ENCODE data around the gene ATP10A. TPM values are rescaled to one million over a fixed set of nuclear protein-coding genes. Genes with fewer than 3 reads are reported as not detected.

The ATP10A gene
- total RNA-seq, 1 experiment from 2014 or later: 0.02 TPM

- Histone ChIP-seq H3K9me2 (ENCODE audit: insufficient read depth) (no peaks in the 10 kb centered on the region), H3K4me3 (replicated peaks in 1 of 2; ENCODE audit: low read depth in 1 of 2, low read length in 2 of 2) (no peak overlapping the region), H4K20me1 (ENCODE audit: insufficient read depth) (no peaks in the 10 kb centered on the region), H3K36me3 (ENCODE audit: control insufficient read depth in 1 of 2, insufficient read depth in 2 of 2, low read length in 2 of 2) (no peaks in the 10 kb centered on the region), H3K4me2 (ENCODE audit: low read length) (no peak overlapping the region), H3K9me3 (ENCODE audit: control insufficient read depth in 1 of 2, insufficient read depth in 1 of 2, low read depth in 1 of 2, low read length in 2 of 2) (peaks cover 3 to 14% of the 10 kb centered on the region in 2 experiments; a peak in 2 of 4 replicates), H3K27ac (ENCODE audit: low read depth, low read length) (no peak overlapping the region), H3K27me3 (ENCODE audit: insufficient read depth, low read length) (no peaks in the 10 kb centered on the region), H2AFZ (ENCODE audit: low read depth, low read length, poor library complexity, severe bottlenecking) (no peak overlapping the region), H3K4me1 (ENCODE audit: control insufficient read depth in 1 of 2, insufficient read depth in 2 of 2, low read length in 2 of 2) (no peaks in the 10 kb centered on the region), H3K79me2 (ENCODE audit: insufficient read depth, low read length) (no peaks in the 10 kb centered on the region), H3K9ac (ENCODE audit: low read length) (no peak overlapping the region)
- ChIA-PET CTCF (no interaction called here), POLR2A (no interaction called here), RAD21 (ENCODE audit: low non-redundant PET in 1 of 2, low total read pairs in 2 of 2, uncharacterized antibody in 2 of 2, unreplicated experiment in 2 of 2) (no interaction called here)
- intact Hi-C loops (cut with micrococcal nuclease): no loop called here
- BruUV-seq (replicated peaks): no TSS peak
- DNase-seq (ENCODE audit: low read depth, low spot score): no peak
- ATAC-seq: no peak
- TF ChIP-seq POLR2A (IDR thresholded peaks at IDR 0.05; ENCODE audit: borderline replicate concordance, extremely low read depth, insufficient read depth, insufficient read length): no peak
- no peak for TF ChIP-seq SRF (IDR thresholded peaks at IDR 0.05; ENCODE audit: low read depth)
- no peak for TF ChIP-seq YY1 (IDR thresholded peaks at IDR 0.05; ENCODE audit: extremely low read depth, insufficient replicate concordance, low read depth, low read length)
- no peak for TF ChIP-seq ATF3 (IDR thresholded peaks at IDR 0.05)
- no peak for TF ChIP-seq EZH2phosphoT487 (IDR thresholded peaks at IDR 0.05; ENCODE audit: borderline replicate concordance)
- no peak for TF ChIP-seq CBX3 (IDR thresholded peaks at IDR 0.05; ENCODE audit: low read depth)
- no peak for TF ChIP-seq RAD21 (IDR thresholded peaks at IDR 0.05; ENCODE audit: low read depth)
Measured at GRCh38 chr15:25862472-25863110, 536 bp downstream of the ATP10A start.

- no TSS peak for BruUV-seq (replicated peaks)
- H2AFZ ChIP-seq (ENCODE audit: low read depth, low read length, poor library complexity, severe bottlenecking): no peak overlapping the region
- H3K9me3 ChIP-seq (ENCODE audit: control insufficient read depth in 1 of 2, insufficient read depth in 1 of 2, low read depth in 1 of 2, low read length in 2 of 2): peaks cover 3 to 16% of the 10 kb centered on the region in 2 experiments; a peak in 2 of 4 replicates
- H4K20me1 ChIP-seq (ENCODE audit: insufficient read depth): no peaks in the 10 kb centered on the region
- no peak overlapping the region for H3K27ac ChIP-seq (ENCODE audit: low read depth, low read length)
- H3K4me3 ChIP-seq (replicated peaks in 1 of 2; ENCODE audit: low read depth in 1 of 2, low read length in 2 of 2): no peak overlapping the region
- intact Hi-C loops (cut with micrococcal nuclease): no loop called here
- H3K4me2 ChIP-seq (ENCODE audit: low read length): no peak overlapping the region
- H3K9me2 ChIP-seq (ENCODE audit: insufficient read depth): no peaks in the 10 kb centered on the region
- CTCF ChIA-PET: no interaction called here
- H3K36me3 ChIP-seq (ENCODE audit: control insufficient read depth in 1 of 2, insufficient read depth in 2 of 2, low read length in 2 of 2): no peaks in the 10 kb centered on the region
- H3K4me1 ChIP-seq (ENCODE audit: control insufficient read depth in 1 of 2, insufficient read depth in 2 of 2, low read length in 2 of 2): no peaks in the 10 kb centered on the region
- DNase-seq (ENCODE audit: low read depth, low spot score) (no peak), ATAC-seq (no peak)
- RAD21 ChIA-PET (ENCODE audit: low non-redundant PET in 1 of 2, low total read pairs in 2 of 2, uncharacterized antibody in 2 of 2, unreplicated experiment in 2 of 2): no interaction called here
- no peaks in the 10 kb centered on the region for H3K79me2 ChIP-seq (ENCODE audit: insufficient read depth, low read length)
- no peak for TF ChIP-seq ELF1 (IDR thresholded peaks at IDR 0.05; ENCODE audit: borderline replicate concordance, low read depth)
- TF ChIP-seq POLR2A (IDR thresholded peaks at IDR 0.05; ENCODE audit: borderline replicate concordance, extremely low read depth, insufficient read depth, insufficient read length): no peak
- no peak for TF ChIP-seq MAX (IDR thresholded peaks at IDR 0.05)
- TF ChIP-seq TCF7L2 (IDR thresholded peaks at IDR 0.05; ENCODE audit: borderline replicate concordance, extremely low read depth, insufficient read depth, insufficient read length): no peak
- no peak for TF ChIP-seq REST (IDR thresholded peaks at IDR 0.05; ENCODE audit: low read depth)
- no peak for TF ChIP-seq ATF3 (IDR thresholded peaks at IDR 0.05)
- no peak for TF ChIP-seq EZH2 (IDR thresholded peaks at IDR 0.05)
- TF ChIP-seq SRF (IDR thresholded peaks at IDR 0.05; ENCODE audit: low read depth): no peak
- TF ChIP-seq CBX3 (IDR thresholded peaks at IDR 0.05; ENCODE audit: low read depth): no peak
- H3K27me3 ChIP-seq (ENCODE audit: insufficient read depth, low read length): no peaks in the 10 kb centered on the region
- POLR2A ChIA-PET: no interaction called here
- H3K9ac ChIP-seq (ENCODE audit: low read length): no peak overlapping the region
Measured at GRCh38 chr15:25862071-25862471, 1.1 kb downstream of the ATP10A start.
